Stimulated activated CD4-positive, alpha-beta T cell treated with anti-CD3 and anti-CD28 coated beads, Interleukin-4, amount 100 ng/mL, for 24 hours (primary cell): ENCODE data around the gene CLTCL1.
"Not testable (repeated sequence)": the region's sequence is repeated elsewhere in the genome, so short reads cannot be mapped to it uniquely, and the experiment has no call there.

Source experiments
- DNase-seq: peaks from one replicate; pipeline ENCODE4 v3.0.0-alpha.2; 2020

Gene CLTCL1

GRCh38 chr22:19215360-19215759 is 76.2 kb downstream of the CLTCL1 start:
- DNase-seq: no peak

- no peak for DNase-seq
These were observed 77.4 kb downstream of the CLTCL1 start for GRCh38 chr22:19214078-19214473.

- no peak for DNase-seq
These were observed 78.0 kb downstream of the CLTCL1 start for GRCh38 chr22:19213442-19214077.

GRCh38 chr22:19213001-19213400 is 78.5 kb downstream of the CLTCL1 start:
- no peak for DNase-seq

GRCh38 chr22:19212302-19212870 is 79.1 kb downstream of the CLTCL1 start:
- no peak for DNase-seq

GRCh38 chr22:19210188-19210587 is 81.3 kb downstream of the CLTCL1 start:
- DNase-seq: no peak

- no peak for DNase-seq
These were observed 83.2 kb downstream of the CLTCL1 start for GRCh38 chr22:19208287-19208847.

GRCh38 chr22:19207884-19208283 is 83.6 kb downstream of the CLTCL1 start:
- no peak for DNase-seq

GRCh38 chr22:19207401-19207808 is 84.1 kb downstream of the CLTCL1 start:
- DNase-seq: no peak

- no peak for DNase-seq
These were observed 85.2 kb downstream of the CLTCL1 start for GRCh38 chr22:19206287-19206686.

- no peak for DNase-seq
These were observed 86.9 kb downstream of the CLTCL1 start for GRCh38 chr22:19204640-19205039.

GRCh38 chr22:19203834-19204233 is 87.7 kb downstream of the CLTCL1 start:
- no peak for DNase-seq

GRCh38 chr22:19202799-19203186 is 88.7 kb downstream of the CLTCL1 start:
- not testable (repeated sequence) for DNase-seq

GRCh38 chr22:19201869-19202798 is 89.4 kb downstream of the CLTCL1 start:
- no peak for DNase-seq

GRCh38 chr22:19201130-19201868 is 90.2 kb downstream of the CLTCL1 start:
- DNase-seq: no peak

GRCh38 chr22:19199479-19199878 is 92.0 kb downstream of the CLTCL1 start:
- no peak for DNase-seq

- no peak for DNase-seq
These were observed 93.3 kb downstream of the CLTCL1 start for GRCh38 chr22:19197997-19198865.

- DNase-seq: no peak
These were observed 94.5 kb downstream of the CLTCL1 start for GRCh38 chr22:19196841-19197612.

- DNase-seq: no peak
These were observed 95.5 kb downstream of the CLTCL1 start for GRCh38 chr22:19195796-19196731.
